HL-60 (cell line): Measurements from ENCODE around the gene HOXB6.

Experiments
- POLR2AphosphoS5 ChIP-seq: IDR thresholded peaks from 2 replicates; pipeline ENCODE4 v1.6.1; 2012; ENCODE audit warnings: low read depth
- SPI1 ChIP-seq: IDR thresholded peaks from 2 replicates; pipeline ENCODE4 v1.6.1; 2012; ENCODE audit warnings: low read depth, mild to moderate bottlenecking, borderline replicate concordance
- TF ChIP-seq, protein P1 (sequence below): IDR thresholded peaks from one replicate; pipeline ENCODE4 v1.5.1; 2011; ENCODE audit warnings: low read length, control low read depth, inconsistent platforms; ENCODE audit not compliant: insufficient read depth
- TF ChIP-seq, protein P2 (sequence below): IDR thresholded peaks from 2 replicates; pipeline ENCODE4 v1.6.1; 2012; ENCODE audit warnings: low read depth; ENCODE audit not compliant: insufficient replicate concordance

DNA sequence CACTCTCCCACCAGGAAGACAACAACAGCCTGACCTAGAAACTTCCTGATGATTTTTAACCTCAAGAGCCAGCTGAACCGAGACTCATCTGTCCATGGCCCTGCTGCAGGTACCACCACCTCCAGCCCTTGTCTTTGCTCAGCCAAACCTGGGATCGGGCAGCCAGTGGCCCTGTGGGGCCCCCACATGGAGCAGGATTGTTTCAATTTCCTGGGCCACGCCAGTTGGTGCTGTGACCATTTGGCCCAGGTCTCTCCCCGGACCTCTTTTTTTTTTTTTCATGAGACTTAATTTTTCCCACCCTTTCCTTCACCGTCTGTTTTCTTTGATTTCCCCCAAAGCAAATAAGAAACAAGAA, 51.6 kb downstream of the HOXB6 start:
- TF ChIP-seq POLR2AphosphoS5 (no peak), SPI1 (no peak)
- TF ChIP-seq, protein P1, sequence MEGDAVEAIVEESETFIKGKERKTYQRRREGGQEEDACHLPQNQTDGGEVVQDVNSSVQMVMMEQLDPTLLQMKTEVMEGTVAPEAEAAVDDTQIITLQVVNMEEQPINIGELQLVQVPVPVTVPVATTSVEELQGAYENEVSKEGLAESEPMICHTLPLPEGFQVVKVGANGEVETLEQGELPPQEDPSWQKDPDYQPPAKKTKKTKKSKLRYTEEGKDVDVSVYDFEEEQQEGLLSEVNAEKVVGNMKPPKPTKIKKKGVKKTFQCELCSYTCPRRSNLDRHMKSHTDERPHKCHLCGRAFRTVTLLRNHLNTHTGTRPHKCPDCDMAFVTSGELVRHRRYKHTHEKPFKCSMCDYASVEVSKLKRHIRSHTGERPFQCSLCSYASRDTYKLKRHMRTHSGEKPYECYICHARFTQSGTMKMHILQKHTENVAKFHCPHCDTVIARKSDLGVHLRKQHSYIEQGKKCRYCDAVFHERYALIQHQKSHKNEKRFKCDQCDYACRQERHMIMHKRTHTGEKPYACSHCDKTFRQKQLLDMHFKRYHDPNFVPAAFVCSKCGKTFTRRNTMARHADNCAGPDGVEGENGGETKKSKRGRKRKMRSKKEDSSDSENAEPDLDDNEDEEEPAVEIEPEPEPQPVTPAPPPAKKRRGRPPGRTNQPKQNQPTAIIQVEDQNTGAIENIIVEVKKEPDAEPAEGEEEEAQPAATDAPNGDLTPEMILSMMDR, result no peak
- TF ChIP-seq, protein P2, sequence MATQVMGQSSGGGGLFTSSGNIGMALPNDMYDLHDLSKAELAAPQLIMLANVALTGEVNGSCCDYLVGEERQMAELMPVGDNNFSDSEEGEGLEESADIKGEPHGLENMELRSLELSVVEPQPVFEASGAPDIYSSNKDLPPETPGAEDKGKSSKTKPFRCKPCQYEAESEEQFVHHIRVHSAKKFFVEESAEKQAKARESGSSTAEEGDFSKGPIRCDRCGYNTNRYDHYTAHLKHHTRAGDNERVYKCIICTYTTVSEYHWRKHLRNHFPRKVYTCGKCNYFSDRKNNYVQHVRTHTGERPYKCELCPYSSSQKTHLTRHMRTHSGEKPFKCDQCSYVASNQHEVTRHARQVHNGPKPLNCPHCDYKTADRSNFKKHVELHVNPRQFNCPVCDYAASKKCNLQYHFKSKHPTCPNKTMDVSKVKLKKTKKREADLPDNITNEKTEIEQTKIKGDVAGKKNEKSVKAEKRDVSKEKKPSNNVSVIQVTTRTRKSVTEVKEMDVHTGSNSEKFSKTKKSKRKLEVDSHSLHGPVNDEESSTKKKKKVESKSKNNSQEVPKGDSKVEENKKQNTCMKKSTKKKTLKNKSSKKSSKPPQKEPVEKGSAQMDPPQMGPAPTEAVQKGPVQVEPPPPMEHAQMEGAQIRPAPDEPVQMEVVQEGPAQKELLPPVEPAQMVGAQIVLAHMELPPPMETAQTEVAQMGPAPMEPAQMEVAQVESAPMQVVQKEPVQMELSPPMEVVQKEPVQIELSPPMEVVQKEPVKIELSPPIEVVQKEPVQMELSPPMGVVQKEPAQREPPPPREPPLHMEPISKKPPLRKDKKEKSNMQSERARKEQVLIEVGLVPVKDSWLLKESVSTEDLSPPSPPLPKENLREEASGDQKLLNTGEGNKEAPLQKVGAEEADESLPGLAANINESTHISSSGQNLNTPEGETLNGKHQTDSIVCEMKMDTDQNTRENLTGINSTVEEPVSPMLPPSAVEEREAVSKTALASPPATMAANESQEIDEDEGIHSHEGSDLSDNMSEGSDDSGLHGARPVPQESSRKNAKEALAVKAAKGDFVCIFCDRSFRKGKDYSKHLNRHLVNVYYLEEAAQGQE, result no peak
